Hindlimb muscle (tissue), 1 donor: ENCODE results near the gene CACNA1C. TPM values are rescaled to one million over a fixed set of nuclear protein-coding genes. Genes with fewer than 3 reads are reported as not detected.

ENCODE experiments used
- DNase-seq: peaks from one replicate; pipeline ENCODE4 v3.0.0-alpha.2; 2013
- polyA plus RNA-seq: library from polyadenylated mRNA; unstranded; fragments of 120-200 nt; gene quantifications from one replicate; pipeline ENCODE4 v1.2.1, GENCODE V29; 2013; ENCODE audit not compliant: insufficient read length

Gene CACNA1C
- polyA plus RNA-seq, 1 donor, result 3.4 TPM

- DNase-seq, result peak; percentile 69
Measured at GRCh38 chr12:2284321-2284813, 231.6 kb downstream of the CACNA1C start.

- peak; percentile 66 for DNase-seq
Measured at GRCh38 chr12:2284857-2285256, 232.1 kb downstream of the CACNA1C start.

GRCh38 chr12:2285462-2285861 lies 232.7 kb downstream of the CACNA1C start:
- DNase-seq, result no peak

GRCh38 chr12:2286047-2286446 lies 233.3 kb downstream of the CACNA1C start:
- DNase-seq, result no peak

GRCh38 chr12:2286461-2287131 lies 233.8 kb downstream of the CACNA1C start:
- no peak for DNase-seq

GRCh38 chr12:2287151-2287550 lies 234.4 kb downstream of the CACNA1C start:
- no peak for DNase-seq

- DNase-seq, result no peak
Measured at GRCh38 chr12:2287589-2287988, 234.8 kb downstream of the CACNA1C start.

- DNase-seq, result no peak
Measured at GRCh38 chr12:2288001-2288400, 235.2 kb downstream of the CACNA1C start.

GRCh38 chr12:2288471-2288870 lies 235.7 kb downstream of the CACNA1C start:
- DNase-seq, result no peak

GRCh38 chr12:2288875-2289274 lies 236.1 kb downstream of the CACNA1C start:
- no peak for DNase-seq

- DNase-seq, result no peak
Measured at GRCh38 chr12:2289525-2289924, 236.7 kb downstream of the CACNA1C start.

GRCh38 chr12:2290091-2290490 lies 237.3 kb downstream of the CACNA1C start:
- DNase-seq, result no peak

- no peak for DNase-seq
Measured at GRCh38 chr12:2290516-2291065, 237.8 kb downstream of the CACNA1C start.

- no peak for DNase-seq
Measured at GRCh38 chr12:2291182-2291832, 238.5 kb downstream of the CACNA1C start.

GRCh38 chr12:2291947-2292346 lies 239.2 kb downstream of the CACNA1C start:
- no peak for DNase-seq

GRCh38 chr12:2292560-2292959 lies 239.8 kb downstream of the CACNA1C start:
- no peak for DNase-seq

GRCh38 chr12:2294651-2295475 lies 242.1 kb downstream of the CACNA1C start:
- DNase-seq, result no peak

GRCh38 chr12:2295941-2296461 lies 243.2 kb downstream of the CACNA1C start:
- no peak for DNase-seq

GRCh38 chr12:2297004-2297403 lies 244.2 kb downstream of the CACNA1C start:
- DNase-seq, result no peak

GRCh38 chr12:2297658-2298057 lies 244.9 kb downstream of the CACNA1C start:
- no peak for DNase-seq

- no peak for DNase-seq
Measured at GRCh38 chr12:2298556-2299200, 245.9 kb downstream of the CACNA1C start.

GRCh38 chr12:2299206-2299605 lies 246.4 kb downstream of the CACNA1C start:
- DNase-seq, result peak; percentile 38
